ENCODE measurements around the gene FANCC.
A peak's percentile ranks its signal among the peaks of the same experiment; 100 is the strongest.

Gene FANCC, protein sequence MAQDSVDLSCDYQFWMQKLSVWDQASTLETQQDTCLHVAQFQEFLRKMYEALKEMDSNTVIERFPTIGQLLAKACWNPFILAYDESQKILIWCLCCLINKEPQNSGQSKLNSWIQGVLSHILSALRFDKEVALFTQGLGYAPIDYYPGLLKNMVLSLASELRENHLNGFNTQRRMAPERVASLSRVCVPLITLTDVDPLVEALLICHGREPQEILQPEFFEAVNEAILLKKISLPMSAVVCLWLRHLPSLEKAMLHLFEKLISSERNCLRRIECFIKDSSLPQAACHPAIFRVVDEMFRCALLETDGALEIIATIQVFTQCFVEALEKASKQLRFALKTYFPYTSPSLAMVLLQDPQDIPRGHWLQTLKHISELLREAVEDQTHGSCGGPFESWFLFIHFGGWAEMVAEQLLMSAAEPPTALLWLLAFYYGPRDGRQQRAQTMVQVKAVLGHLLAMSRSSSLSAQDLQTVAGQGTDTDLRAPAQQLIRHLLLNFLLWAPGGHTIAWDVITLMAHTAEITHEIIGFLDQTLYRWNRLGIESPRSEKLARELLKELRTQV

DNA sequence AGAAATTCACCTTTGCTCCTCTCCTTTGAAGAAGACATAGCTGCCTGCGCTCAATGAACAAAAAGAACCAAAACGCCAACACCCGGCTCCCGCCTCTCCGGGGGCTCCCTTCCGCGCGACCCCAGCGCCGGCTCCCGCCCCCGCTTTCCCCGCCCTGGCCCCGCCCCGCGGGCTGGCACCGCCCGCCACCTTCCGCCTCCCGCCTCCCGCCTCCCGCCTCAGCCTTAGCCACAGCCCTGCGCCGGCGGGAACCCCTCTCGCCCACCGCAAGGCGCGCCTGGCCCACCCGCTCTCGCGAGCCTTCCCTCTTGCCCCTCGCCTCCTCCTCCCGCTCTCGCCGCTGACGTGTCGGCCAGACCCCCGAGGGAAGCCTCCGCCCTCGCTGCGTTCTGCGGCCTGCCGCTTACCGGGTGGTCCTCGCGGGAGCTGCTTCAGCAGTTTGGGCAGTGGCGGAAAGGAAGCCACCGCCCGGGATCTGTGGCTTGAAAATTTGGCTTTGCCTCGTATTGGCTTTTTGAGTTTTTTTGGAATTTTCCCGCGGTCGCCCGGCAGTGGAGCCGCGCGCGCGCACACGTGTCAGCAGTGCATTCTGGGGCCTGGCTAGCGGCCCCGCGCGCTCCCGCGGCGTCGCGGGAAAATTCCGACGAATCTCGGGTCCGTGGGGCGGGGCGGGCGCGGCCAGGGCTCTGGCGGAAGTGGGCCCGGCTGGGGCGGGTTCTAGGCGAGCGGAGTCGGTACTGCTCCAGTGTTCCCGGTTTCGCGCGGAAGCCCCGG lies at the start of gene FANCC:
Gene FANCC, minus strand, starts transcription at position 591 of the 774 bp plus-strand sequence. CDS start 68,418 bp downstream, outside the sequence.
- peak; percentile 72 to 84 for DNase-seq (ENCODE audit: low read depth in 2 of 2)

DNA sequence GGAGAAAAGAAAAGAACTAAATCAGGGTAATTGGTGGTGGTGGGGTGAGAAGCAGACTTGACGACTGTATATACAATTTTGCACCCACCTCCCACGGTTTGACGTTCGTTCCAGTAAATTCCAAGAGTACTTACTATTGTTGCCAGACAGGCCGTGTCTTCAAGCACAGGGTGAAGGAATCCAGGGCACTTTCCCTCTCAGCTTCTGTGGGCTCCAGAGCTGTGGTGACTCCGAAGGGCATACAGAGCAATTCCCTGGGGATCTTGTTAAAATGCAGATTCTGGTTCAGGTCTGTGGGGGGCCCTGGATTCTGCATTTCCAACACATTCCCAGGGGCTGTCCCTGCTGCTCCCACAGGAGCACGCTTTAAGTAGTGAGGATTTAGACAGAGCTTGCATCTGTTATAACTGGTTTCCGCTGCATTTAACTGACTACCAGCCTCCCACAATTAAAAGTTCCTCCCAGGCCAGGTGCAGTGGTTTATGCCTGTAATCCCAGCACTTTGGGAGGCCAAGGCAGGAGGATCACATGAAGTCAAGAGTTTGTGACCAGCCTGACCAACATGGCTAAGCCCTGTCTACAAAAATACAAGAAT lies 49.3 kb upstream of the FANCC start:
- DNase-seq (ENCODE audit: low read depth in 2 of 2) = no peak

DNA sequence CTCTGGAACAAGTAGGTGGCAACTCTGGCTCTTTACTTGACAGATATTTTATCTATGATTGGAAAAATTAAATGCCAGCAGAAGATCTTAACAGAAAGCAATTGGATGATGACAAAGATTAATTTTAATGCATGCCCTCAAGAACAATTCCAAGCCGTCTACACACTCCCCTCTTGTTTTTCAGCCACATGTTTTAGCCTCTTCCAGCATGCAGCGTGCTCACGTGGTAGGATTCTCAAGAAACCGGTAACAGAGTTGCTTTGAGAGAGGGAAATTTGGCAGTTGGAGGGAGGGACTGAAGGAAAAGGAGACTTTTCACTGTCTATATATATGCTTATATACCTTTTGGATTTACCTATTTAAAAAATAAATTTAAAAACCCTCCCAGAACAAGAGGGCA lies 48.3 kb upstream of the FANCC start:
- DNase-seq (ENCODE audit: low read depth in 2 of 2) = no peak

DNA sequence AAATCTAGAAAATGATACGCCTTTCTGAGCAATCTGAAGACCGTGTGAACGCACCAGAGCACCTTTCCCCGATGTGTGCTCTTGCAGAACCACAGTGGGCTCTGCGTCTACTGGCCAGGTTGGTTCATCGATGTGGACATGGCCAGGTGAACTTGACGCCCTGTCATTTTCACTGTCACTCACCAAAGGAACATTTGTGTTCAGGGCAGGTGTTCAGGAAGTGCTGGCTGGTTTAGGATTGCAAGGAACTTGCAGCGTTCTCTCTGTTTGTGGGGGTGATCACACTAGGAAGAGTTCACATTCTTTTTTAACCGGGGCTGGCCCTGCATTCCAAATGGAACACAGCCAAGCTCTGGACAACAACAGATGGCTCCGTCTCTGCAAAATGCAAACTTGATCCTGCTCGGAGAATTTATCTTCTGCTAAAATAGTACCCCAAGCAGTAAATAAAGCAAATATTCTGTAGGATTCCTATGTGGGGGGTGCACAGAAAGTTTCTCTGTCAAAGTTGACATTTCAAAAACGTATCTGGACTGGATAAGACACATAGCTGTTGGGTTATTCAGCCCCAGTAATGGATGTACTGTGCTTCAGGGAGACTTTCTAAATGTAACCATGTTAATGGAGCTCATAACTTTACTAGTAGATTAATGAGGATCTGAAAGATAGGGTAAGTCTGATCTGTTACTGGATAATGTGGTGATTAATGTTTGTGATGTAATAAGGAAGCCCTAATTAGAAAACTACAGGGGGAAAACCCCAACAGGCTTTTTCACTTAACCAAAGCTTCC lies 45.7 kb upstream of the FANCC start:
- DNase-seq (ENCODE audit: low read depth in 2 of 2) = no peak

DNA sequence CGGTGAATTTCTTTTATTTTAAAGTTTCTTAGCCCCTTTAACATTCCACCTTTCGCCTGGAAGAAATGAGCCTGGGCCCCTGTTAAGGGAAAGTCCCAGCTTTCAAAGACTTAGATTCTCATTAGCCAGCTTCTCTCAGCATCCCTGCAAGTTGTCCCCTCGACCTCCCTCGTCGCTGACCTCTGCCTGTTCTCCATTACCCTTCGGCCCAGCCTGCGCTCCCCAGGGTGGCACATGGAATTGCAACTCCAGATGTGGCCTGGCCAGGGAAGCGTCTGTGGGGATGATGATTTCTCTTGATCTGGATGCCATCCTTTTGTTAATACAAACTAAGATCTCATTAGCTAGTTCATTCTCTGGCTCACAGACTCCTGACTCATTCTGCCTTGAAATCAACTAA lies 43.4 kb upstream of the FANCC start:
- no peak for DNase-seq (ENCODE audit: low read depth in 2 of 2)

DNA sequence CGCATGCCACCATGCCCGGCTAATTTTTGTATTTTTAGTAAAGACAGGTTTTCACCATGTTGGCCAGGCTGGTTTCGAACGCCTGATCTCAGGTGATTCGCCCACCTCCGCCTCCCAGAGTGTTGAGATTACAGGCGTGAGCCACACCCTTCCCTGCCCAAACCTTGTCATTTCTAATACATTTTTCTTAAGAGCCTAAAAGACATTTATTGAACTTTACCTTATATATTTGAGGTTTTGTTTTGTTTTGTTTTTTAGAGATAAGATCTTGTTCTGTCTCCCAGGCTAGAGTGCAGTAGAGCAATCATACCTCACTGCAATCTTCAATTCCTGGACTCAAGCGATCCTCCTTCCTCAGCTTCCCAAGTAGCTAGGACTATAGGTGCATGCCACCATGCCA lies 39.8 kb upstream of the FANCC start:
- no peak for DNase-seq (ENCODE audit: low read depth in 2 of 2)

DNA sequence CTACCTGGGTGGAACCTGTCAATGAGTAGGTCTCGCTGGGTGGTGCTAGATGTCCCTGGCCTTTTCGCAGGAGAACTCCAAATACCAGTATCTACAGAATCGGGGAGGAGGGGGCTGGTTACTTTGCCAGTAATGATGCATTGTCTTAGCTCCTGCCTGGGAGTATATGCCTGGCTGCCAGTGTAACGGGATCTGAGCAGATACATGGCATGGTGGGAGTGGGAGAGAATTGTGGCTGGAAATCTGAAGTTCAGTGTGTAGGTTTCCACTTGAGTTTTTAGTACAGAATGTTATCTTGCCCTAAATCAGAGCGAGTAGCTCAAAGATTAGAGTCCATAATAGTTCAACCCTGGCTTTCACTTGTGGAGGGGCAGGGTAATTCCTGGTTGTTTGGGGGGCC lies 38.0 kb upstream of the FANCC start:
- no peak for DNase-seq (ENCODE audit: low read depth in 2 of 2)

DNA sequence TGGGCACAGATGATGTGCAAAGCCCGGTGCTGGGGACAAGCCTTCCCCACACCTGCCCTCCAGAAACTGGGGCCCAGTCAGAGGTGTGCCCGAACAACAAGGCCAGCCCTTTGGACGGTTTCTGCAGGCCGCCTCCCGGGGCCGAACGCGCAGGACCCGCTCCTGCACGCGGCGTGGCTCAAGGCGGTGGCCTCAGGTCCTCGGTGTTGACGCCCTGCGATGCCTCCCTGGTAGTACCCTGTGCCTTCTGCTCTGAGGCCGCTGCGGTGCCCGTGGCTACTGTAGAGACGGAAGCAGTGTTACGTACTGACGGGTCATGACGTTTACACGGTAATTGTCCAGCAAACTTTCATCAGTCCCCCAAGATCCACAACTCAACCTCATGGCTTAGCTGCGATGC lies 33.5 kb upstream of the FANCC start:
- DNase-seq (ENCODE audit: low read depth in 2 of 2) = no peak

DNA sequence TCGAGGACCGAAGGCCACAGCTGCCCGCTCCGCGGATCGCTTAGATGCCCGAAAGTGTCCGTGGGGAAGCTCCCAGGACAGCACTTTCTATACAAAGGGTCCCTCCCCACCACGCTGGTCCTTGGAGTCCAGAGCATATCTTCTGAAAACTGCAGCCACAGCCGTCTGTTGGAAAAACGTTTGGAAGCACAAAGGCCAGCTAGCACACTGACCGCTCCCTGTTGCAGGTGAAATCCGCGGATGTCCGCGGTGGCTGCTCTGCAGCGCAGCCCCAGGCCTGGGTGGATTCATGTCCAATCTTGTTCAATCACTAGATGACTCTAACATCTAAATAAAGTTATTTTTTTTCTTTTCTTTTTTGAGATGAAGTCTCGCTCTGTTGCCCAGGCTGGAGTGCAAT lies 32.8 kb upstream of the FANCC start:
- DNase-seq (ENCODE audit: low read depth in 2 of 2) = no peak

DNA sequence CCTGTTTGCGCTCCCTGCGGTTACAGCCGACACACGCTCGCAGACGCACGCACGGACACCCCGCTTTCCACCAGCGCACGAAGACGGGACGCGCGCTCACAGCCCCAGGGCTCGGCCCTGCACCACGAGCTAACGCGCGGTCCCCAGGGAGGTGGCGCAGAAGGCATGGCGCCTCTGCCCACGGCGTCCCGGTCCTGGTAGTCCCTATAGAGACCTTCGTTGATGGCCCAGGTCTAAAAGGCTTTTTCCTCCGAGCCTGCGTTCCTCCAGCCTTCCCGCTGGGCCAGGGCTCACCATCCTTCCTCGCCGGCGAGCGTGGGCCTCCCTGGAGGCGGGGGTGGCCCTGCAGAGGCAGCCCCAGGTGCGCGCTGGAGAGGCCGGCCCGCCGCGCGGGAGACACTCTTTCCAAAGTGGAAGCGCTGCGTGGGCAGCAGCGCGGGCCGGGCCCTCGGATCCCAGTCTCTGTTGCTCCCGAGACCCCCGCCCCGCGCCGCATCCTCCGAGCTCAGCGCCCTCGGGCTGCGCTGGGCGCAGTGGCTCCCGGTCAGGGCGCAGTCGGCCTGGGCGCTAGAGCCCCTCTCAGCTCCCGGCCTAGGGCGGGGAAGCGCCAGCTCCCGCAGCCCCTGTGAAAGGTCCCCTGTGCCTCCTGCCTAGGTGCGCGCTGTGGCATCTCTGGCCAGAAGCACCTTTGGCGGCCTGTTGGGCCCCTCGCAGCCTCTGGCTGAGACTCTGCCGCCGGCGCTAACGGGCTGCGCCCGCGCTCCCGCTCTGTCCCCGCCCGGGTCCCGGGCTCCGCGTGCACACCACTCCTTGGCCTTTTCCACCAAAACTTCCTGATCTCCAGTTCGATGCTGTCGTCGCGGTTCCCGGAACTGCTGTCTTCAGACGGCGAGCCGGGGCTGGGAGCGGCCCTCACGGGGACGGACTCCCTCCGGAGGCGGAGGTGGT lies 31.9 kb upstream of the FANCC start:
- no peak for DNase-seq (ENCODE audit: low read depth in 2 of 2)

DNA sequence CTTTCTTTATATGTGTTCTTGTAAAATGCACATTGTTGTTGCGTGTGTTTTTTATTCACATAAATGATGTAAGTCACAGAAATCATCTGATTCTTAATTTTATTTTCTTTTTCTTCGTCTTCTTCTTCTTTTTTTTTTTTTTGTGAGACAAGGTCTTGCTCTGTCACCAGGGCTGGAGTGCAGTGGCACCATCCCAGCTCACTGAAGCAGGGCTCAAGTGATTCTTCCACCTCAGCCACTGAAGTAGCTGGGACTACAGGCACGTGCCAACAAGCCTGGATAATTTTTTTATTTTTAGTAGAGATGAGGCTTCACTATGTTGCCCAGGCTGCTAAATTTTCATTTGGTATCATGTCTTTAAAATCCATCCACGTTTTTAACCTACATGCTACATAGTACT lies 28.5 kb upstream of the FANCC start:
- DNase-seq (ENCODE audit: low read depth in 2 of 2) = no peak

DNA sequence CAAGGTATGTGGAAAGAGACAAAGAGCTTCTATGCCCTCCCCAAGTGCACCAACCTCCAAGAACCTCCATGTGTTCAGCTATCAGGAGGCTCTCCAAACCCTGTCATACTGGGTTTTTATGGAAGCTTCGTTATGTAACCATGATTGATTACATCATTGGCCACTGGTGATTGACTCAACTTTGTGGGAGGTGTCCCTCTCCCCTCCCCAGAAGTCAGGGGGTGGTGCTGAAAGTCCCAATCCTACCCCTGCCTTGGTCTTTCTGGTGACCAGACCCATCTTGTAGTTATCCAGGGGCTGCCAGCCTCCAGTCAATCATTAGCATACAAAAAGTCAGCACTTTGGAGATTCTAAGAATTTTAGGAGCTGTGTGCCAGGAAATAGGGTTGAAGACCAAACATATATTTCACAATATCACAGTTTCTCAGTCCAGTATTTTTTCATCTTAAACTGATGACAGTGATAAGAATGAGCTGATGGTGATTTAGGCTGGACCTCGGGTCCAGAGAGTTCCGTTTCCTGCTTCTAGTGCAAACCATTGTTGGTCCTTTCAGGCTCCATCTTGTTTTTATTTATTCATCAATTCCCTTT lies 27.3 kb upstream of the FANCC start:
- DNase-seq (ENCODE audit: low read depth in 2 of 2) = no peak

DNA sequence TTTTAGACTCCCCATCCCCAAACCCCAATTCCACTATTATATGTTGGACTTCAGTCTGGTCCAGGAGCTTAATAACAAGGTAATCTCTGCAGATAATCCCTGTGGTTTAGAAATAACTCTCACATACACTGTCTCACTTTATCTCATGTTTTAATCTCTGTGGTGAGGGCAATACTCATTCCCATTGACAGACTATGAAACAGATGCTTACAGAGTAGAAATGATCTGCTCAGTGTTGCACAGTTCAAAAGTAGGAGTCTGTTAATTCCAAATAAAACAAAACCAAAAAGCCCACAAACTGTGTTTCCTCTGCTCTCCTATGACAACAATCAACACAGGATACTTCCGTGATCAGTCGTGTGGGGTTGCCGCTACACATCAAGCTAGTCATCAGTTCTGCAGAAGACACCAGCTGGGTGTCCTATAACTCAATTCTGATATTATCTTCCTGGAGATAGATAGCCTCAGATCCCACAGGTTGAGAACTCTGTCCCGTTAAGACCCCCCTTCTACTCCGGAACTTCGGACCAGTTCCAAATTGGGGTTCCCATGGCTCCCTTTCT lies 26.3 kb upstream of the FANCC start:
- no peak for DNase-seq (ENCODE audit: low read depth in 2 of 2)

DNA sequence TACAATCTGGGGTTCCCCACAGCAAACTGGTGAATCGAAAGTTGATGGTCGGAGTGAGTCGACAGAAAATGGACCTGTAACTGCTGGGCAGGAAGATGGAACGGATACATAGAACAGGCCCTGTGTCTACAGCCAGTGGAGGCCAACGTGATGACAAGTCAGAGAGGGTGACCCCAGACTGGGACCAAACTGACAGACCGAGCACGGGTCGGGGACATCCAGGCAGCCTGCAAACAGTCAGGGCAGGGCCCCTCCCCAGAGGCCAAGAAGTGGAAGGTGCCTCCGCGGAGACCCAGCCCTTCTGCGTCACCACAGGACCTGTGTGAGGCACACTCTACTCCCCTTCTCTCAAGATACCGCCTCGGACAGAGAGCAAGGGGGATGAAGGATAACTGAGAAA lies 25.1 kb upstream of the FANCC start:
- DNase-seq (ENCODE audit: low read depth in 2 of 2) = no peak

DNA sequence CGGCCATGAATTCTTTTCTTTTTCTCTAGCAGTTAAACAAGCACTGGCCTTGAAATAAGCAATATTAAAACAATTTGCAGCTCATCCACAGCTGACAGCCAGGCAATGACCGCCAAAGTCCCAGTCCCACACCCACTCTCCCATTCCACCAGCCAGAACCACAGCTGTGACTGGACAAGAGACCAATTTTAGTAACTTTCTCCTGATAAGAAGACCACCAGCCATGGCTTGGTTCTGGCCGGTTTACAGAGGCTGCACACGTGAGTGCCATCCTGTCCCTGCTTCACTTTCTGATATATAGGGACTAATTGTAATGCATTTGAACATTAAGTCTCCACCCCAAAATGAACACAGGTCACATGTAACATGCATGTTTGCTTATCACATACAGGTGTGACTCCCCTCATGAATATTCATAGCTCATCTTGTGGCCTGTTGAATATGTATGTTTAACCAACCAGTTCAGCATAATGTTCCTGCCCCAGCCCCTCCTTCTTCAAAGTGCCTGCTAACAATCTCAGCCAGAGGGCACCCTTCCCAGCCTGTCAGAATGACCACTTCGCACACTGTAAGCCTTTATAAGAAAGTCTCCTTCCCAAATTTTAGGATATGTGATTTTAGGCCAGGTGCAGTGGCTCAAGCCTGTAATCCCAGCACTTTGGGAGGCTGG lies 23.9 kb upstream of the FANCC start:
- DNase-seq (ENCODE audit: low read depth in 2 of 2) = no peak

DNA sequence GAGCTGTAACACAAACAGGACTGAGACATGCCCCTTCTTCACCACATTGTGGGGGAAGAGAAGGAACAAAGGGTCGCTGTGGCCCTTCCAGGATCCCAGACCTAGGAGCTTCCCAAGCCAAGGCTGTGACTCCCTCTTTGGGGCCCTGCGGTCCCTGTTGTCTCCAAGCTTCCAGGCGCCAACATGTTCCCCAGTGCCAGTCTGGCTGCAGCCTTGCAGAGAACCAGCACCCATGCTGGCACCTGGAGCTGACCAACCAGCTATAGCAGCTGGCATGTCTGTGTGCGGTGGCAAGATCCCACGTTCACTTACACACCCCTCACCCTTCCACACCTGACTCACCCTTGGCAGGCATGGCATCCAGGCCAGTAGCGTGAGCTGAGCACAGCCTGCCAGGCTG lies 20.7 kb upstream of the FANCC start:
- DNase-seq (ENCODE audit: low read depth in 2 of 2) = no peak

DNA sequence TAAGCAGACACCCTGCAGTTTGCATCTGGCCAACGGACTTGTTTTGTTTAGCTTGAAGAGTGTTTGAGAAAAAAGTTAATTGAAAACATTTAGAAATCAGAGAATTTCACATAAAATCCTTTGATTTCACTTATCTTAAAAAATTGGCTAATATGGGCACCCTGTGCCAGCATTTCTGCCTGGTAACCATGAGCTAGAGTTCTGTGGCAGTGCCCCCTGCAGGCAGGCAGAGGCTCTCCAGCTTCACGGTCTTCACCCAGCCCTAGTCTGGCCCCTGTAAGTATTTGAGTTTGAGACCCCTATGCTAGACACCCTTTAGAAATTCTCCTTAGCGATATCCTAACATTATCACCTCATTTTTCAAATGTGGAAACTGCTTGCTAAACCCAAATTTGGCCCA lies 18.8 kb upstream of the FANCC start:
- DNase-seq (ENCODE audit: low read depth in 2 of 2) = no peak

DNA sequence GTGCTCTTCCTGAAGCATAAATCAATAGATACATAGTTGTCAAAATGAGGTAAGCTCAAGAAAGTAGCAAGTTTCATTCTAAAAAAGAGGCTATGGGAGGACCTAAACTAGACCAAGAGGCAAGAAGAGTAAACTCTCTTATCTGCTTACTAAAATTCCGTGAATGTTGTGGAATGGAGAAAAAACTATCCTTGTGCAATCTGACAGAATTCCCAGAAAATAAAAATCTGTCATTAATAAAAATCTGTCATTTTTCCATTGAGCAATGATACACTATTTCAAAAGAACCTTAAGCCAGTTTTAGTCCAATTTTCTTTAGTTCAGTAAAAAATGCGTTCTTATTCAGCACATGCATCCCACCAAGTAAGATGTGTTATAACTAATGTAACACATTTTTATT lies 15.9 kb upstream of the FANCC start:
- no peak for DNase-seq (ENCODE audit: low read depth in 2 of 2)

DNA sequence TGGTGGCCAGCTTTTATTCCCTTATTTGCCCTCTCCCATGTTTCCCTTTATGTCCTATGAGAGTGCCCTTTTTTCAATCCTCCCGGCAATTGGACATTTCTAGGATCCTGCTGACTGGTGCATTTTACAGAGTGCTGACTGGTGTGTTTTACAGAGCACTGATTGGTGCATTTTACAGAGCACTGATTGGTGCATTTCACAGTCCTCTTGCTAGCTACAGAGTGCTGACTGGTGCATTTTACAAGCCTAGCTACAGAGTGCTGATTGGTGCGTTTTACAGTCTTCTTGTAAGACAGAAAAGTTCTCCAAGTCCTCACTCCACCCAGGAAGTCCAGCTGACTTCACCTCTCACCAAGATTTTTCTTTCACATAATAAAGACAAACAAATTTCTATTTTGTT lies 15.4 kb upstream of the FANCC start:
- DNase-seq (ENCODE audit: low read depth in 2 of 2) = no peak

Data from stimulated activated CD8-positive, alpha-beta memory T cell treated with anti-CD3 and anti-CD28 coated beads, Interleukin-7, amount 100 ng/mL, for 4 hours (primary cell).